GM12874 (cell line): Measurements from ENCODE around the gene OAS1.

Source experiments
- TF ChIP-seq, protein P1 (sequence below): IDR thresholded peaks from 2 replicates; pipeline ENCODE4 v1.5.1; 2011; ENCODE audit warnings: low read depth, mild to moderate bottlenecking, control low read depth, low read length, moderate library complexity; ENCODE audit not compliant: insufficient read depth

Gene OAS1

DNA sequence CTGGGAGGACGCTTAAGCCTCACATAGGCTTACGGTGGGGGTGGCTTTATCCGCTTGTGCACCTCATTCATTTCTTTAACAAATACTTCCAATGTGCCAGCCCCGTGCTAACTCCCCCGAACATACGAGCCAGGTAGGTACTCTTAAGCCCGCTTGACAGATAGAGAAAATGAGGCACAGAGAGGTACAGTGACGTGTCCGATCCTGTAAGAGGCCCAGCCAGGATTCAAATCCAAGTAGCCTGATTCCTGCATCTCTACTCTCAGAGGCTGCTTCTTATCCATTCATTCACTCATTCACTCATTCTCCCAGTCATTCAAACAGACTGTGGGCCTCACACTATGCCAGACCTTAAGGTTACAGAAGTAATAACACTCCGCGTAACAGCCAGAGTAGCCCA lies 32.0 kb downstream of the OAS1 start:
- TF ChIP-seq, protein P1, sequence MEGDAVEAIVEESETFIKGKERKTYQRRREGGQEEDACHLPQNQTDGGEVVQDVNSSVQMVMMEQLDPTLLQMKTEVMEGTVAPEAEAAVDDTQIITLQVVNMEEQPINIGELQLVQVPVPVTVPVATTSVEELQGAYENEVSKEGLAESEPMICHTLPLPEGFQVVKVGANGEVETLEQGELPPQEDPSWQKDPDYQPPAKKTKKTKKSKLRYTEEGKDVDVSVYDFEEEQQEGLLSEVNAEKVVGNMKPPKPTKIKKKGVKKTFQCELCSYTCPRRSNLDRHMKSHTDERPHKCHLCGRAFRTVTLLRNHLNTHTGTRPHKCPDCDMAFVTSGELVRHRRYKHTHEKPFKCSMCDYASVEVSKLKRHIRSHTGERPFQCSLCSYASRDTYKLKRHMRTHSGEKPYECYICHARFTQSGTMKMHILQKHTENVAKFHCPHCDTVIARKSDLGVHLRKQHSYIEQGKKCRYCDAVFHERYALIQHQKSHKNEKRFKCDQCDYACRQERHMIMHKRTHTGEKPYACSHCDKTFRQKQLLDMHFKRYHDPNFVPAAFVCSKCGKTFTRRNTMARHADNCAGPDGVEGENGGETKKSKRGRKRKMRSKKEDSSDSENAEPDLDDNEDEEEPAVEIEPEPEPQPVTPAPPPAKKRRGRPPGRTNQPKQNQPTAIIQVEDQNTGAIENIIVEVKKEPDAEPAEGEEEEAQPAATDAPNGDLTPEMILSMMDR: no peak

GRCh38 chr12:112939761-112940381 lies 33.1 kb downstream of the OAS1 start:
- TF ChIP-seq, protein P1: no peak

DNA sequence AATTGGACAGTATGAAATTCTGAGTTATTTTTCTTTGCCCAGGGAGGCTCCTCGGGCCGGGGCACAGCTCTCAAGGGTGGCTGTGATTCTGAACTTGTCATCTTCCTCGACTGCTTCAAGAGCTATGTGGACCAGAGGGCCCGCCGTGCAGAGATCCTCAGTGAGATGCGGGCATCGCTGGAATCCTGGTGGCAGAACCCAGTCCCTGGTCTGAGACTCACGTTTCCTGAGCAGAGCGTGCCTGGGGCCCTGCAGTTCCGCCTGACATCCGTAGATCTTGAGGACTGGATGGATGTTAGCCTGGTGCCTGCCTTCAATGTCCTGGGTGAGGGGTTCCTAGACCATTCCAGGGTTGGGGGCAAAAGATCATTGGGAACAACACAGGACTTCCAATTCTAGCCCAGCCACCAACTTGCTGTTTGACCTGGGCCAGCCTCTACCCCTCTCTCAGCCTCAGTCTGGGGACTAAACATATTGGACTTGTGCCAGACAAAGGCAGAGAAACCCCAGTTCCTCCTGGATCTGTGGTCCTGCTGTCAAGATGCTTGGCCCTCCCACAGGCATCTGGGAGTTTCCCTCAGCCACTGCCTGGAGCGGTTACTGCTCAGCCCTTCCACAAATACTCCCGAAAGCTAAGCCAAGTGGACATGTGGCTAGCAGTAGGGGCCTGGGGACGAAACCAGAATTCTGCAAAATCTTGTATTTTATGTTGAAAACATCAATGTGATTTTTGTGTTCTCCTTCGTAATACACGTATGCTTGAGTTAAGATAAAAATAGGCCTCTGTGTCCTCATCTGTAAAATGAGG lies 35.0 kb downstream of the OAS1 start:
- TF ChIP-seq, protein P1: no peak

- TF ChIP-seq, protein P1: no peak
These were observed 35.8 kb downstream of the OAS1 start for GRCh38 chr12:112942572-112942971.

DNA sequence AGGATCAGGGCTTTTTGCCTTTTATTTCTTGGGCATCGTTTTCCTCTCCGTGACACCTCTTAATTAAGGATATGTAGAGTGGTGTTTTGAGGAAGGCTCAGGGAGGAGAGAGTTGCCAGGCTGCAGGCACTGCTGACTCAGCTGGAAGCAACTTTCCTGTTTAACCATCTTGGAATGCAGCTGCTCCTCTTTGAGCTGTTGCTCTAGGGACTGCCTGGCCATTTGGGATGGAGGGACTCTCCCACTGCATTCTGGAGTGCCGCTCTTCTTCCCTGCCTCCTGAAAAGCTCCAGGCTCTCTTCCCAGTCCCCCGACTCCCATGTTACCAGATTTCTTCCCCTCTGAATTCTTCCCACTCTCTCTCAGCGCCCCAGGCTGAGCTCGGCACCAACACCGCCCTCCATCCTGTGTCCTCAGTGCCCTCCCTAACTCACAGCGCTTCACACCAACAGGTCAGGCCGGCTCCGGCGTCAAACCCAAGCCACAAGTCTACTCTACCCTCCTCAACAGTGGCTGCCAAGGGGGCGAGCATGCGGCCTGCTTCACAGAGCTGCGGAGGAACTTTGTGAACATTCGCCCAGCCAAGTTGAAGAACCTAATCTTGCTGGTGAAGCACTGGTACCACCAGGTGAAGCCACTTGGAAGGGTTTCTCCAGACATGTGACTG lies 37.4 kb downstream of the OAS1 start:
- TF ChIP-seq, protein P1: no peak

GRCh38 chr12:112945515-112945914 lies 38.8 kb downstream of the OAS1 start:
- TF ChIP-seq, protein P1: no peak

- TF ChIP-seq, protein P1: no peak
These were observed 39.7 kb downstream of the OAS1 start for GRCh38 chr12:112946236-112947000.
